NCI-H774 (cell line): ENCODE data around the gene CYBA.

ENCODE experiments used
- DNase-seq: peaks from one replicate; lab custom pipeline; 2025; lab: John Stamatoyannopoulos, UW

The CYBA gene

GRCh38 chr16:88647178-88648070, 3.4 kb downstream of the CYBA start:
- DNase-seq: no peak

GRCh38 chr16:88646345-88647034, 4.4 kb downstream of the CYBA start:
- DNase-seq: no peak

GRCh38 chr16:88645941-88646340, 4.9 kb downstream of the CYBA start:
- DNase-seq: no peak

GRCh38 chr16:88645455-88645854, 5.4 kb downstream of the CYBA start:
- no peak for DNase-seq

- DNase-seq: no peak
Observed at GRCh38 chr16:88643644-88643932, 7.3 kb downstream of the CYBA start.

- DNase-seq: no peak
Observed at GRCh38 chr16:88642881-88643643, 7.8 kb downstream of the CYBA start.

DNA sequence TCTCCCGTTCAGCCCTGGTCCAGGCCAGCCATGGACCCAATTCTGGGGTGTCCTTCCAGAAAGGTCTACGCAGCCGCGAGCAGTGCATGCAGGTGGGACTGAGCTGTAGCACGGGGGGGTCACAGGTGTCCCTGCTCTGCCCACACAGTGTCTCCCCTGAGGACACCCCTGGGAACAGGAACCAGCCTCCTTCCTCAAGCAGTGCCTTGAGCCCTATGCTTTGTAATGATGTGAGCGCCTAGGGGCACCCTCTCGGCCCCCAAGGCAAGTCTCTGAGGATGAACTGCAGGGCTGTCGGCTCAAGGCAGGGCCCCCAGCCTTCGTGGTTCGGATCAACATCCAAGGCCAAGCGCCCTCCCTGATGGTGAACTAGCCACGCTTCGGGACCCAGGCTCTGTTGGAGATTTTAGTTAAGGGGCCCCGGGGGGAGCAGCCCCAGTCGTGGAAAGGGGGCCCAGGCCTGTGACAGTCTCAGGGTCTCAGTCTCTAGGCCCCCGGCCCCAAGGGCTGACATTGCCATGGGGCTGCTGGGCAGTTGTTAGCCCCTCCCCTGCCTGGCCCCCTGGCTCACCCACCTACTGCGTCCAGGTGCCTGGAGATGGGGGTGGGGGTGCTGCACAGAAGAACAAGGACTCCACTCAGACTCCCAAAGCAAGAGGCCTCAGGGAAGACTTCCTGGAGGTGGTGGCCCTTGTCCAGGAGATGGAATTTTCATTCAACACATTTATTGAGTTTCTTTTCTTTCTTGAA, 10.2 kb downstream of the CYBA start:
- no peak for DNase-seq

DNA sequence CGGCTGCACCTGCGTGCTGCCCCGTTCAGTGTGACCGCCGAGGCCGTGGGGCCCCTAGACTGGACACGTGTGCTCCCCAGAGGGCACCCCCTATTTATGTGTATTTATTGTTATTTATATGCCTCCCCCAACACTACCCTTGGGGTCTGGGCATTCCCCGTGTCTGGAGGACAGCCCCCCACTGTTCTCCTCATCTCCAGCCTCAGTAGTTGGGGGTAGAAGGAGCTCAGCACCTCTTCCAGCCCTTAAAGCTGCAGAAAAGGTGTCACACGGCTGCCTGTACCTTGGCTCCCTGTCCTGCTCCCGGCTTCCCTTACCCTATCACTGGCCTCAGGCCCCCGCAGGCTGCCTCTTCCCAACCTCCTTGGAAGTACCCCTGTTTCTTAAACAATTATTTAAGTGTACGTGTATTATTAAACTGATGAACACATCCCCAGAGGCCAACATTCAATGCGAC, 10.8 kb downstream of the CYBA start:
- no peak for DNase-seq

DNA sequence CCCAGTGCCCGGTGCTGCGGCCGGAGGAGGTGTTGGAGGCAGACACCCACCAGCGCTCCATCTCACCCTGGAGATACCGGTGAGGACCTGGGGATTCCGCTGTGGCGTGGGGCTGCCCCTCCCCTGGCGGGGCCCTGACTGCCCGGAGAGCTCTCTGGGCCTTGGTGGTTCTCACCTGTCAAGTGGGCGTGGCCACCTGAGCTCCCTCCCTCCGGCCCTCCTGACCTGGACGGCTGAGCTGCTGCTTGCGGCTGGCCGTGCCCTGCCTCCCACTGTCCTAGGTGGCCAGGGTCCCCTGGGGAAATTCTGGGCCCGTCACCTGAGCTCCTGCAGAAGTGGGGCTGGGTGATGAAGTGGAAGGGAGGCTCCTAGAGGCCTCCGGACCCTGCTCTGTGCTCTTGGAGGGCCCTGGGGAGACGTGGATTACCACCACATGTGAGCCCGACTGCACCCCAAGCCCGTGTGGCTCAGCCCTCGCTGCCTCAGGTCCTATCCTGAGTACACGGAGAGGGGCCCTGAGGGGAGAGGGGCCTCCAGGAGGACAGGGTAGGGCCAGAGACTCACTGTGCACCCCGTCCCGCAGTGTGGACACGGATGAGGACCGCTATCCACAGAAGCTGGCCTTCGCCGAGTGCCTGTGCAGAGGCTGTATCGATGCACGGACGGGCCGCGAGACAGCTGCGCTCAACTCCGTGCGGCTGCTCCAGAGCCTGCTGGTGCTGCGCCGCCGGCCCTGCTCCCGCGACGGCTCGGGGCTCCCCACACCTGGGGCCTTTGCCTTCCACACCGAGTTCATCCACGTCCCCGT, 11.4 kb downstream of the CYBA start:
- no peak for DNase-seq

DNA sequence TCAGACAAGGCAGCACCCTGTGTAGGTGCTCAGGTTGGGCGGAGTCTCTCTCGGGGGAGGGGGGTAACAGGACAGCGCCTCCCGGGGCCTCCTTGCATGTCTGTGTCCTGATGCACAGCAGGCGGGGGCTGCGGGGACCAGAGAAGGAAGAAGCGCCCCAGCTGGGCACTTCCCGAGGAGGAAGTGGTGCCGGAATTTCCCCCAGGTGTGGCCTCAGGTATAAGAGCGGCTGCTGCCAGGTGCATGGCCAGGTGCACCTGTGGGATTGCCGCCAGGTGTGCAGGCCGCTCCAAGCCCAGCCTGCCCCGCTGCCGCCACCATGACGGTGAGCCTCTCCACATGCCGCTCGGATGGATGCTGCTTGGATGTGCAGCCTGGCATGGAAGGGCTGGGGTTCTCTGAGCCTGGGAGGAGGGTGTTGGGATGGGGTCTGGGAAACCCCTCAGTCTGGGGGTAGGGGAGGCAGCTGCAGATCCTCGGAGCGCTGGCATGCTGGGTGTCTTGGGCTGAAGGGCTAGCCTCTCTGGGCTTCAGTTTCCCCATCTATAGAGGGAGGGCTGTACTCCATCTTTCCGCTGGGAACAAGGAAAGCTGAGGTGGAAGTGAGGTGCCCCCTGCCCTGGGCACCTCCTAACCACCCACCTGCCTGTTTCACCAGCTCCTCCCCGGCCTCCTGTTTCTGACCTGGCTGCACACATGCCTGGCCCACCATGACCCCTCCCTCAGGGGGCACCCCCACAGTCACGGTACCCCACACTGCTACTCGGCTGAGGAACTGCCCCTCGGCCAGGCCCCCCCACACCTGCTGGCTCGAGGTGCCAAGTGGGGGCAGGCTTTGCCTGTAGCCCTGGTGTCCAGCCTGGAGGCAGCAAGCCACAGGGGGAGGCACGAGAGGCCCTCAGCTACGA, 12.3 kb downstream of the CYBA start, which contains the start of gene IL17C:
Gene IL17C, plus strand, starts transcription at position 250 of the 908 bp plus-strand sequence. Its CDS starts 70 bp downstream, at position 320.
- peak; percentile 46 for DNase-seq

DNA sequence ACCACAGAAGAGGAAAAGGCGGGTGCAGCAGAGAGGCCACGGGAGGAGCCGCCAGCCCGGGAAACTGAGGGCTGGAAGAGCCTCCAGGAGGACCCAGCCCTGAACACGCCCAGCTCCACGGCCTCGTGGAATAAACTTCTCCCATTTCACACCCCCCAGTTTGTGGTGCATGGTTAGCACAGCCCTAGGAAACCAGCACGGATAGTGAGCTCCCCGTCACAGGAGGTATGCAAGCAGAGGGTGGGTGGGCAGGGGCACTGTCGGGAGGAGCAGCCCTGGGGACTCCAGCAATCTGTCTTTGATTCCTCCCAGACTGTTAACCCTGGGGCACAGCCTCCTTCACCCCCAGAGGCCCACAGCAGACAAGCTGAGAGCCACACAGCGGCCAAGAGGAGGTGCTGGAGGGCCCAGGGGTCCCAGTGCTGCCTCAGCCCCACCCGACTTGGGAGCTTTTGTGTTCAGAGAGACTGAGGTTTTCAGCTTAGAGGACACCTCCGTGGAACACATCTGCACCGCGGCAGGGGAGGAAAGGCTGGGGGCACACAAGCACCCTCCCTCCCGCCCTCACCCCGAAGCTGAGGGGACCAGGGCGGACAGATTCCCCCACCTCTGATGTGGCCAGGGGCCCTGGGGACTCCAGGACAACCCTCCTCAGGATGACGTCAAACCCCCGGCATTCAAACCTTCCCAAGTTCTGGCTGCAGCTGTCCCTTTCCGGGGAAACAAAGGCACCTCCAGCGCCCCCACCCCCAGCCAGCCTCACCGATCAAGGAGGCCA, 14.2 kb downstream of the CYBA start:
- no peak for DNase-seq

DNA sequence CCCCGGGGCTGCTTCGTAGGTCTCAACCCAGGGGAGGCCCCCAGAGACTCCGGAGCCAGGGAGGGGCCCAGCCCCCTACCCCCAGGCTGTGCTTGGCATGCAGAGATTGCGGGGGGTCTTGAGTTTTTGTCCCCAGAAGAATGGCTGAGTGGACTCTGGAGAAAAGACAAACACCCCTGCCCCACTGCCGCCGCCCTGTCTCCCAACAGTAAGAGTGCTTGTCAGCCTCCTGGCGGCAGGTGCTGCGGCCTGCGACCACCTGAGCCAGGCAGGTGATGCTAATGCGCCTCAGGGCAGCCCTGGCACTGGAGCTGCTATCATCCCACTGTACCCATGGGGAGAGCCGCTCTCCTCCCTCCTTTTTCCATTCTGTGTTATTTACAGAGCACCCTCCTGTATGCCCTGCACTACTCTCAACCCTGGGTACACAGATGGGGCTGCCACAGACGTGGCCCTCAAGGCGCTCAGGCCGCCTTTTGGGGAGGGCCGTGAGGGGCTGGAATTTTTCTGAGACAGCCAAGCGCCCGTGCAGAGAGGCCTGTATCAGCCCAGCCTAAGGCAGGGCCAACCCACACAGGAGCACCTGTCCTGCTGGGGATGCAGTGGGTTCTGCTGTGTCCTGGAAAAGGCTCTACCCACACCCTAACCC, 15.1 kb downstream of the CYBA start:
- no peak for DNase-seq

- no peak for DNase-seq
Observed at GRCh38 chr16:88634994-88635670, 15.7 kb downstream of the CYBA start.

GRCh38 chr16:88634141-88634993, 16.5 kb downstream of the CYBA start:
- DNase-seq: no peak

DNA sequence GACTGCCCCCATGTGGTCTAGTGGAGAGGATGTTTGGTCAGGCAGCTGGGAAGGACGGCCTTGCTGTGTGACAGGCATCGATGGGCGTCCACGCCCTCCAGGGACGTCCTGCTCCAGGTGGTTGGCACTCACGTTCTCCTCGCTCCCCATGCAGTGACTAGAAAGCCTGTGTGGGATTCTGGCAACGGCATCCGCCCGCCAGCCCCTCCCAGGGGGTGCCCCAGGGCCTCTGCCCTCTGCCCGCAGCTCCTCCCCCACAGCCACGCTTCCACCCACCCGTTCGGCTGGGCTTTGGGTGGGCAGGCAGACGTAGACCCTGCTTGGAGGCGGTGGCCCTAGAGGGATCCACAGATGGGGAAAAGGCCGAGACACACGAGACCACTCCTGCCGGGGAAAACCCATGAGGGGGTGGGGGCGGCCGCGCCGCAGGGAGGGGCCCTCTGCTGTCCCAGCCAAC, 17.1 kb downstream of the CYBA start:
- no peak for DNase-seq

GRCh38 chr16:88632587-88632930, 18.3 kb downstream of the CYBA start:
- no peak for DNase-seq
